Esophagus (tissue), 2 donors: Measurements from ENCODE around the gene MKI67. TPM values are rescaled to one million over a fixed set of nuclear protein-coding genes. Genes with fewer than 3 reads are reported as not detected.

ENCODE experiments used
- H3K27ac ChIP-seq, 2 donors: one replicate each; pipeline ENCODE4 v1.5.1; 2013; ENCODE audit warnings: low read depth in 2 of 2, mild to moderate bottlenecking in 2 of 2, inconsistent platforms in 1 of 2, low read length in 1 of 2, moderate library complexity in 1 of 2
- H3K27me3 ChIP-seq, 2 donors: one replicate each; pipeline ENCODE4 v1.6.1; 2013; ENCODE audit warnings: low read length in 2 of 2, control low read depth in 1 of 2, mild to moderate bottlenecking in 1 of 2; ENCODE audit not compliant: insufficient read depth in 2 of 2, control insufficient read depth in 1 of 2
- H3K36me3 ChIP-seq, 2 donors: one replicate each; pipeline ENCODE4 v1.6.1; 2013; ENCODE audit warnings: low read length in 1 of 2; ENCODE audit not compliant: control insufficient read depth in 2 of 2, insufficient read depth in 2 of 2
- H3K4me1 ChIP-seq, 2 donors: one replicate each; pipeline ENCODE4 v1.6.1; 2013; ENCODE audit warnings: low read length in 1 of 2; ENCODE audit not compliant: control insufficient read depth in 2 of 2, insufficient read depth in 2 of 2
- H3K4me3 ChIP-seq, 2 donors: one replicate each; pipeline ENCODE4 v1.5.1; 2013; ENCODE audit warnings: low read length in 2 of 2, mild to moderate bottlenecking in 2 of 2, low read depth in 1 of 2, moderate library complexity in 1 of 2
- H3K9me3 ChIP-seq, 2 donors: one replicate each; pipeline ENCODE4 v1.6.1; 2013; ENCODE audit warnings: mild to moderate bottlenecking in 2 of 2, low read depth in 1 of 2, low read length in 1 of 2, moderate library complexity in 1 of 2; ENCODE audit not compliant: control insufficient read depth in 2 of 2, insufficient read depth in 1 of 2
- WGBS, 2 donors: extraction: QIAGEN DNeasy Blood & Tissue Kit; methylation state at CpG; one replicate each; pipeline ENCODE4 v1.1.7; 2013; 5-methylcytosine and 5-hydroxymethylcytosine counted together
- polyA plus RNA-seq, 2 donors: library from polyadenylated mRNA; stranded (reverse); fragments of 200-250 nt; gene quantifications; one replicate each; pipeline ENCODE4 v1.2.3, GENCODE V29; 2013
- donor health status: healthy with polysubstance abuse.
- donor health status: Bipolar disorder and iron deficiency.

MKI67 gene
- polyA plus RNA-seq, 2 donors, result 8.7 to 8.9 TPM

DNA sequence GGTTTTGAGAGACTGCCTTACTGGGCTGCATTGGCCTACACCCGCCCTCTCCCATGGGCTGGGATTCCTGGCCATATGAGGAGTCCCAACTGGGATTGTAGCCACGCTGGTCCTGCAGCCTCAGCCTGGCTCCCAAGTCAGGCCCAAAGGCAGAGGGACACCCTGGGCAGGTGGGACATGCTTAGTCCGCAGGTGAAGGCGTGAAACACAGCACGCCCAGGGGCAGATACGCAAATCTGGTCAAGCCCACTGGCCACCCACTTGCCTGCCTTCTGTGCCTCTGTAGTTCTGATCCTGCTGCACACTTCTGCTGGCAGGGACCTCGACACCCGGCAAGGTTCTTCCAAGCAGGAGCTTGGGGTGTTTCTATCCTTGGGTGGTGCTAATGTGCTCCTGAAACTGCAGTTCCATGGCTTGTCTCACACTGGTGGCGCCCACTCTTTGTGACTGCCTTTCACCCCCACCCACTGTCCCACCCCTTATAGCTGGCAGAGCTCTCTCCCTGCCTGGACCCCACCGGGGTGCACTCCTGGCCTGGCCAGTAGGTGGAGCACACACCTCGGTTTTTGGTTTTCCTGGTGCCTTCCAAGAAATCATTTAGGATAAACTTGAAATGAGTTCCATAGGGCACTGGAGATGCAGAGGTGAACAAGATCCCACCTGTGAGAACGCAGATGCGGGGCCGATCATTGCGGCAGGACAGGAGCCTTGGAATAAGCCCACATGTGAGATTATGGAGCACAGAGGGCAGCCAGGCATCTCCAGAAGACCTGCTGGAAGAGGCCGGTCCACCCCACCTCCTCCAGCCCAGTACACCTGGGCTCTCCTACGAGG lies 47.9 kb downstream of the MKI67 start:
- H3K4me3 ChIP-seq, result no peak overlapping the region
- H3K4me1 ChIP-seq, result no peaks in the 10 kb centered on the region
- peaks cover 21 to 30% of the 10 kb centered on the region in 2 donors for H3K36me3 ChIP-seq
- H3K27me3 ChIP-seq, result no peaks in the 10 kb centered on the region
- WGBS, 2 donors, result 65 to 75% methylated on average over 17 of the region's 17 CpGs
- H3K9me3 ChIP-seq, result no peaks in the 10 kb centered on the region
- H3K27ac ChIP-seq, result no peak overlapping the region

DNA sequence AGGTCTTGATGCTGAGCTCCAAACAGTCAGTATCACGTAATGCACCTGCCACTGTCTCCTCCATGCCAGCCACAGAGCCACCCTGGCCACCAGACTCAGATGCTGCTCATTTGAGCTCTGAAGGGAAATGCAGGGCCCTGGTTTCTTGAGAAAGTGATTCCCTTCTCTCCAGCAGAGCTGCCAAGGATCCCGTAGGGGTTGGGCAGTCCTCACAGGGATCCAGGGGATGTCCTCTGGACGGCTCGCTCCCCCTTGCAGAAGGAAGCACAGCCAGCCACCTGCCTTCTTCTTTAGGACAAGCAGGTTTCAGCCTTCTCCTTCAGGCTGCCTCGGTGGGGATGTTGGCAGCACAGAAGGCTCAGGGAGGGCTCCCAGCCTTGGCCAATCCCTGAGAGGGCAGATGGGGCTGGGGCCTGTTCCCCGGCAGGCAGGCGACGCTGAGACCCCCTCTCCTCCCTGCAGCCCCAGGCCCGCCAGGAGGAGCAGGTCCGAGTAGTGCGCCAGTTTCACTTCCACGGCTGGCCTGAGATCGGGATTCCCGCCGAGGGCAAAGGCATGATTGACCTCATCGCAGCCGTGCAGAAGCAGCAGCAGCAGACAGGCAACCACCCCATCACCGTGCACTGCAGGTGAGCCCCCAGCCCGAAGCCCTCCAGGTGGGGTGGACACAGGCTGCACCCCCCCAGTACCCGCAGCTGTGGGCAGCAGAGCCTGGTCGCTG lies 48.9 kb downstream of the MKI67 start:
- no peak overlapping the region for H3K27ac ChIP-seq
- 83 to 89% methylated on average over 21 of the region's 21 CpGs for WGBS, 2 donors
- no peak overlapping the region for H3K4me3 ChIP-seq
- H3K4me1 ChIP-seq, result no peaks in the 10 kb centered on the region
- no peaks in the 10 kb centered on the region for H3K9me3 ChIP-seq
- H3K27me3 ChIP-seq, result no peaks in the 10 kb centered on the region
- peaks cover 21 to 38% of the 10 kb centered on the region in 2 donors for H3K36me3 ChIP-seq

DNA sequence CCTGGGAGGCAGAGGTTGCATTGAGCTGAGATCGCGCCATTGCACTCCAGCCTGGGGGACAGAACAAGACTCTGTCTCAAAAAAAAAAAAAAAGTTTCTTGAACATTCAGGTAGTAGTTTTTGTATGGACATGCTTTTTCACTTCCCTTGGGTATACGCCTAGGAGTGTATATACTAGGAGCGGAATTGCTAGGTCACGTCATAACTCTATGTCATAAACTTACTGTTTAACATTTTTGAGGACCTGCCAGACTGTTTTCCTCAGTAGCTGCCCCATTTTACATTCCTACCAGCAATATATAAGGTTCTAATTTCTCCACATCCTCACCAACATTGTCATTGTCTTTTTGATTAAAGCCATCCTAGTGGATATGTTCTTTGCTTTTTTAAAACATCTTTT lies 51.6 kb downstream of the MKI67 start:
- 83 to 95% methylated on average over 5 of the region's 5 CpGs for WGBS, 2 donors
- Histone ChIP-seq H3K4me1 (no peaks in the 10 kb centered on the region), H3K27me3 (no peaks in the 10 kb centered on the region), H3K27ac (no peak overlapping the region), H3K36me3 (peaks cover 23 to 51% of the 10 kb centered on the region in 2 donors), H3K9me3 (no peaks in the 10 kb centered on the region), H3K4me3 (no peak overlapping the region)

DNA sequence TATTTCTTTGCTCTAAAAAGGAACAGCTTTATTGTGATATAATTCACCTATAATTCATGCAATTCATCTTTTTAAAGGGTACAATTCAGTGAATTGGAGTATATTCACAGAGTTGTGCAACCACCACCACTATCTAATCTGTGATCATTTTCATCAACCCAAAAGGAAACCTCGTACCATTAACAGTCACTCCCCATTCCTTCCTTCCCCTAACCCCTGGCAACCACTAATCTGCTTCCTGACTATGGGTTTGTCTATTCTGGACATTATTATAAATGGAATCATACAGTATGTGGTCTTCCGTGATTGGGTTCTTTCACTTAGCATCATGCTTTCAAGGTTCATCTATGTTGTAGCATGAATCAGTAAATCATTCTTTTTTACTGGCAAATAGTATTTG lies 52.3 kb downstream of the MKI67 start:
- Histone ChIP-seq H3K9me3 (no peaks in the 10 kb centered on the region), H3K4me3 (no peak overlapping the region), H3K27me3 (no peaks in the 10 kb centered on the region), H3K27ac (no peak overlapping the region), H3K4me1 (no peaks in the 10 kb centered on the region), H3K36me3 (peaks cover 18 to 50% of the 10 kb centered on the region in 2 donors)
- 71 to 79% methylated on average over 2 of the region's 2 CpGs for WGBS, 2 donors

DNA sequence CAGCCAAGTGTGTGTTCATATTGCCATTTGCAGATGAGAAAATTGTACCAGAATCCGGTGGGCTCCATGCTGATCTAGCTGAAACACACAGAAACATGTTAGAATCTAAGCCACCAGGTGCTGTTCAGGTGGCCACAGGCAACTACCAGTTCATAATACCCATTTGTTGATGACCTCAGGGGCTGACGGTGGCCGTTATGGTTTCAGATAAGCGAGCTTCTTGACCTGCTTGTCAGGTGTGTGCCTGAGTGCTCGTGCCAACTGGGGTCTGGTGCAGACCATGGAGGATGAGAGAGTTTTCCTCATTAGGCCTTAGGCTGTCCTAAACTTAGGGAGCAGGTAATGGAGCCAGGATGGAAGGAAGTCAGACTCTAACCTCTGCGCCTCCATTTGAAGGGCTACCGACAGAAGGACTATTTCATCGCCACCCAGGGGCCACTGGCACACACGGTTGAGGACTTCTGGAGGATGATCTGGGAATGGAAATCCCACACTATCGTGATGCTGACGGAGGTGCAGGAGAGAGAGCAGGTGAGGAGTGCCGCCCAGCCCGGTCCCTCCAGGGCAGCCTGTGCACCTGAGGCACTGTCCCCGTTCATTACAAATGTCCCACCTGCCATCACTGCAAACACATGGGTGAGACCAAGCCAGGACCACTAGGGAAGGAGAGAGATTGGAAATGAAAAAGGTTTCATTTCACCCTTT lies 53.1 kb downstream of the MKI67 start:
- Histone ChIP-seq H3K4me3 (no peak overlapping the region), H3K4me1 (no peaks in the 10 kb centered on the region), H3K27me3 (no peaks in the 10 kb centered on the region), H3K27ac (no peak overlapping the region), H3K36me3 (peaks cover 18 to 51% of the 10 kb centered on the region in 2 donors), H3K9me3 (no peaks in the 10 kb centered on the region)
- 89 to 92% methylated on average over 14 of the region's 14 CpGs for WGBS, 2 donors

DNA sequence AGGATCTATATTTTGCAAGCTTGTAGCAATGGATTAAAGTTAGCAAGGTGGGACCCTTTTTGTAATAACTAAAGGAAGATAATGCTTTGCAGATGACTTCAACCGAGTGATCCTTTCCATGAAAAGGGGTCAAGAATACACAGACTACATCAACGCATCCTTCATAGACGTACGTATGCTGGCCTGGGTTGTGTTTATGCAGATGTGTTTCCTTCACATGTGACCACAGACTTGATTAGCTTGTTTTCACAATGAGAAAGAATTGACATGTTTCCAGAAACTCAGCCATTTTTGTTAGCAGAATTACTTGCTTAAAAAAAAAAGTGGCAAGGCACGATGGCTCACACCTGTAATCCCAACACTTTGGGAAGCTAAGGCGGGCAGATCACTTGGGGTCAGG lies 54.2 kb downstream of the MKI67 start:
- 77 to 79% methylated on average over 6 of the region's 6 CpGs for WGBS, 2 donors
- peaks cover 13 to 51% of the 10 kb centered on the region in 2 donors for H3K36me3 ChIP-seq
- no peaks in the 10 kb centered on the region for H3K4me1 ChIP-seq
- H3K27ac ChIP-seq, result no peak overlapping the region
- no peaks in the 10 kb centered on the region for H3K27me3 ChIP-seq
- H3K9me3 ChIP-seq, result peaks cover 0 to 3% of the 10 kb centered on the region in 2 donors
- H3K4me3 ChIP-seq, result no peak overlapping the region

DNA sequence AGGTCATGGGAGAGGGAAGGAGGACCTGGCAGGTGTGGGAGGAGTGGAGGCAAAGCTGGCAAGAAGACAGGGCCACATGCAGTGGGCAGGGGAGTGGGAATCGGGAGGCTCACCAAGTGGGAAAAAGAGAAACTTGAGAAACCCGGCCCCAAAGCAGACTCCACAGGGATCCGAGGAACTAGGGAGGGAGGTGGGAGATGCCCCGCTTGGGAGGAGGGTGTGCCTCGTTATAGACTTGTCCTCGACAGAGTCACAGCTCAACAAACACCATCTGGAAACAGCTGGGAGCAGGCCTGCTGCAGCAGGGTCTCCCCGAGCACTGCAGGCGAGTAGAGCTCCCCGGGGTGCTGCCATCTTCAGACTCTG lies 54.8 kb downstream of the MKI67 start:
- H3K9me3 ChIP-seq, result peaks cover 0 to 5% of the 10 kb centered on the region in 2 donors
- no peak overlapping the region for H3K4me3 ChIP-seq
- WGBS, 2 donors, result 77 to 78% methylated on average over 9 of the region's 9 CpGs
- H3K27me3 ChIP-seq, result no peaks in the 10 kb centered on the region
- peaks cover 14 to 50% of the 10 kb centered on the region in 2 donors for H3K36me3 ChIP-seq
- no peak overlapping the region for H3K27ac ChIP-seq
- no peaks in the 10 kb centered on the region for H3K4me1 ChIP-seq

DNA sequence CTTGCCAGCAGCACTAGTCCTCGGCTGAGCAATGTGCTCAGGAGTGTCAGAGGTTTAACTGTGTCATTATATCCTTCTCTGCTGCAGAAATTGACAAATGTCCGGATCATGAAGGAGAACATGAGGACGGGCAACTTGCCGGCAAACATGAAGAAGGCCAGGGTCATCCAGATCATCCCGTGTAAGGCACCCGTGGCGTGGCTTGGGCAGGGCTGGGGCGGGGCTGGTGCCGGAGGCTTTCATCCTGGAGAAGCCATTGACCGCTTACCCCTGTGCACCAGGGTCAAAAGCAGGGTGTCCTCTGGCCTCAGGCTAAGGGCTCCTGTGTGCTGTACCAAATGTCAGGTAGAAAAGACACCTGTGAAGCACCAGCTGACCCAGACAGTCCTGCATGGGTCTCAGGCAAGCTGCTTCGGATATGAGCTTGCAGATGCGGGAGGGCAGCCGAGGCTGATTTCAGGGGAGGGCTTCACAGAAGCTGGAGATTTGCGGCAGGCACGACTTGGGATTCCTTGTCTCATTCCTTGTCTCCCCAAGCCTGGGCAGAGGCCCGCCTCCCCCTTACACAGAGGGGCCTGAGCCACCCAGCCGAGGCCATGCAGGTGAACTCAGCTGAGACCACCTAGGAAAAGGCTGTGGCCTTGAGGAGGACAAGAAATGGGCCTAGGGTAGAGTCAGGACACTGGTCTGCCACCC lies 55.4 kb downstream of the MKI67 start:
- no peaks in the 10 kb centered on the region for H3K4me1 ChIP-seq

DNA sequence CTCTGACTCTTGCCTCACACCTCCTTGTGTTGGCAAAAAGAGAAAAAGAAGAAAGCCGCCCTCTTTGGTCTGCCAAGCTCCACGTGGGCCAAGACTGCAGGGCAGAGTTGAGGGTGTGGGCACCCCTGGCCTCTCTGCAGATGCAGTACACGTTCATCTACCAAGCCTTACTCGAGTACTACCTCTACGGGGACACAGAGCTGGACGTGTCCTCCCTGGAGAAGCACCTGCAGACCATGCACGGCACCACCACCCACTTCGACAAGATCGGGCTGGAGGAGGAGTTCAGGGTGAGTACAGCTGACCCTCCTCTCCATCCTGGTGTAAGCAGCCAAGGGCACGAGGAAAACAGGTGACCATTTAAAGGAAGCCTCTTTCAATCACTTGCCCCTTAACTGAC lies 56.1 kb downstream of the MKI67 start:
- H3K27me3 ChIP-seq, result no peaks in the 10 kb centered on the region

More for the DNA sequence above, 55.4 kb downstream of the MKI67 start:
- WGBS, 2 donors, result 90% methylated on average over 17 of the region's 17 CpGs
- H3K4me3 ChIP-seq, result no peak overlapping the region
- H3K27ac ChIP-seq, result no peak overlapping the region
- H3K27me3 ChIP-seq, result no peaks in the 10 kb centered on the region
- H3K9me3 ChIP-seq, result peaks cover 0 to 5% of the 10 kb centered on the region in 2 donors
- peaks cover 14 to 56% of the 10 kb centered on the region in 2 donors for H3K36me3 ChIP-seq

More for the DNA sequence above, 56.1 kb downstream of the MKI67 start:
- 79 to 87% methylated on average over 10 of the region's 10 CpGs for WGBS, 2 donors
- no peak overlapping the region for H3K27ac ChIP-seq
- peaks cover 0 to 5% of the 10 kb centered on the region in 2 donors for H3K9me3 ChIP-seq
- H3K4me1 ChIP-seq, result no peaks in the 10 kb centered on the region
- H3K4me3 ChIP-seq, result no peak overlapping the region
- H3K36me3 ChIP-seq, result peaks cover 14 to 56% of the 10 kb centered on the region in 2 donors
